Fibroblast of pulmonary artery (primary cell): ENCODE measurements around the gene ZFP36L2.

Experiments
- DNase-seq: peaks from one replicate; pipeline ENCODE4 v3.0.0-alpha.2; 2010; ENCODE audit warnings: low read depth
- H3K4me3 ChIP-seq: replicated peaks from 2 replicates; pipeline ENCODE4 v1.5.1; 2011; ENCODE audit warnings: low read depth, mild to moderate bottlenecking, control low read depth, low read length, moderate library complexity
- TF ChIP-seq, protein P1 (sequence below): IDR thresholded peaks from 2 replicates; pipeline ENCODE4 v1.5.1; 2011; ENCODE audit warnings: mild to moderate bottlenecking, control low read depth, low read length, inconsistent platforms; ENCODE audit errors: missing control alignments

Gene ZFP36L2

GRCh38 chr2:43209204-43209717 is 17.1 kb downstream of the ZFP36L2 start:
- H3K4me3 ChIP-seq, result no peak overlapping the region
- no peak for DNase-seq
- TF ChIP-seq, protein P1, sequence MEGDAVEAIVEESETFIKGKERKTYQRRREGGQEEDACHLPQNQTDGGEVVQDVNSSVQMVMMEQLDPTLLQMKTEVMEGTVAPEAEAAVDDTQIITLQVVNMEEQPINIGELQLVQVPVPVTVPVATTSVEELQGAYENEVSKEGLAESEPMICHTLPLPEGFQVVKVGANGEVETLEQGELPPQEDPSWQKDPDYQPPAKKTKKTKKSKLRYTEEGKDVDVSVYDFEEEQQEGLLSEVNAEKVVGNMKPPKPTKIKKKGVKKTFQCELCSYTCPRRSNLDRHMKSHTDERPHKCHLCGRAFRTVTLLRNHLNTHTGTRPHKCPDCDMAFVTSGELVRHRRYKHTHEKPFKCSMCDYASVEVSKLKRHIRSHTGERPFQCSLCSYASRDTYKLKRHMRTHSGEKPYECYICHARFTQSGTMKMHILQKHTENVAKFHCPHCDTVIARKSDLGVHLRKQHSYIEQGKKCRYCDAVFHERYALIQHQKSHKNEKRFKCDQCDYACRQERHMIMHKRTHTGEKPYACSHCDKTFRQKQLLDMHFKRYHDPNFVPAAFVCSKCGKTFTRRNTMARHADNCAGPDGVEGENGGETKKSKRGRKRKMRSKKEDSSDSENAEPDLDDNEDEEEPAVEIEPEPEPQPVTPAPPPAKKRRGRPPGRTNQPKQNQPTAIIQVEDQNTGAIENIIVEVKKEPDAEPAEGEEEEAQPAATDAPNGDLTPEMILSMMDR, result no peak

- no peak overlapping the region for H3K4me3 ChIP-seq
- TF ChIP-seq, protein P1, result no peak
- no peak for DNase-seq
These were observed 18.7 kb downstream of the ZFP36L2 start for GRCh38 chr2:43207553-43208300.

GRCh38 chr2:43206602-43207001 is 19.8 kb downstream of the ZFP36L2 start:
- no peak for DNase-seq
- TF ChIP-seq, protein P1, result no peak
- no peak overlapping the region for H3K4me3 ChIP-seq

GRCh38 chr2:43203373-43203772 is 23.0 kb downstream of the ZFP36L2 start:
- TF ChIP-seq, protein P1, result no peak

GRCh38 chr2:43202289-43202688 is 24.1 kb downstream of the ZFP36L2 start:
- no peak for DNase-seq
- TF ChIP-seq, protein P1, result no peak
- no peak overlapping the region for H3K4me3 ChIP-seq

More at GRCh38 chr2:43203373-43203772, 23.0 kb downstream of the ZFP36L2 start:
- H3K4me3 ChIP-seq, result no peak overlapping the region
- no peak for DNase-seq

GRCh38 chr2:43201497-43201896 is 24.9 kb downstream of the ZFP36L2 start:
- TF ChIP-seq, protein P1, result no peak
- DNase-seq, result no peak

DNA sequence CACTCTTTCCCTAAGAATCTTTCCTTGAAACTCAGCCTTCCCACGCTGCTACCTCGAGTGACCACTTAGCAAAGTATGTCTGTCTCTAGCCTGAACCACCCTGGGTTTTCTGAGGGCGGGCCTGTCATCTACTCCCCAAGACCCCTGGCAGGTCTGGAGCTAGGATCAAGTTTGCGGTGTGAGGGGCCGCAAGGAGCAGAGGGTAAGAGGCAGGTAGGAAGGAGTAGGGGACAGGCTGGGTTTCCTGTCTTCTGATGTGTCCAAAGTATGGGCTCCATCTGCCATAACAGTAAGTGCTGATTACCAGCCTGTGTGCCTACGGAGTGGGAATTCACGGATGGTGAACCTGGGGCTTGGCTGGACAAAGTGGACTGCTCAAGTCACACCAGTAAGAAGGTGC is 25.4 kb downstream of the ZFP36L2 start:
- no peak overlapping the region for H3K4me3 ChIP-seq
- DNase-seq, result no peak

More at GRCh38 chr2:43201497-43201896, 24.9 kb downstream of the ZFP36L2 start:
- no peak overlapping the region for H3K4me3 ChIP-seq

More for the DNA sequence above, 25.4 kb downstream of the ZFP36L2 start:
- TF ChIP-seq, protein P1, result no peak
